Jurkat, Clone E6-1 (cell line): ENCODE data around the gene MACROH2A1.

Source experiments
- DNase-seq: peaks from one replicate; pipeline ENCODE4 v3.0.0-alpha.2; 2011; ENCODE audit warnings: low read depth, low spot score
- H3K4me3 ChIP-seq: 2 replicates; pipeline ENCODE4 v1.5.1; 2011; ENCODE audit warnings: mild to moderate bottlenecking, low read length, control low read depth, moderate library complexity

MACROH2A1 gene

DNA sequence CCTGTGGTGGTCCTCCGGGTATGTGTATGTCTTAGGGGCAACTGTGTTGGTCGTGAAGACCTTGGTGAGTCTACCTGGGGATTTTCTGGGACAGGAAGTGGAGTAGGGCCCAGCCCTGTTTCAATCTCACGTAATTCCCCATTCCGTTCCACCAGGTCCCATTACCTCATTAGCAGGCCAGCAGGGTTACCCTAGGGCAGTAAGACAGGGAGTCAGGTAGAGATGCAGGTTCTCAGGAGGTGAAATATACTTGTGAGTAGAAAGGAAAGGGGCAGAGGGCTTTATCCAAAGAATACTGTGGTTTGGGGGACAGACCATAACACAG lies 56.5 kb downstream of the MACROH2A1 start:
- DNase-seq = no peak
- H3K4me3 ChIP-seq = no peak overlapping the region

DNA sequence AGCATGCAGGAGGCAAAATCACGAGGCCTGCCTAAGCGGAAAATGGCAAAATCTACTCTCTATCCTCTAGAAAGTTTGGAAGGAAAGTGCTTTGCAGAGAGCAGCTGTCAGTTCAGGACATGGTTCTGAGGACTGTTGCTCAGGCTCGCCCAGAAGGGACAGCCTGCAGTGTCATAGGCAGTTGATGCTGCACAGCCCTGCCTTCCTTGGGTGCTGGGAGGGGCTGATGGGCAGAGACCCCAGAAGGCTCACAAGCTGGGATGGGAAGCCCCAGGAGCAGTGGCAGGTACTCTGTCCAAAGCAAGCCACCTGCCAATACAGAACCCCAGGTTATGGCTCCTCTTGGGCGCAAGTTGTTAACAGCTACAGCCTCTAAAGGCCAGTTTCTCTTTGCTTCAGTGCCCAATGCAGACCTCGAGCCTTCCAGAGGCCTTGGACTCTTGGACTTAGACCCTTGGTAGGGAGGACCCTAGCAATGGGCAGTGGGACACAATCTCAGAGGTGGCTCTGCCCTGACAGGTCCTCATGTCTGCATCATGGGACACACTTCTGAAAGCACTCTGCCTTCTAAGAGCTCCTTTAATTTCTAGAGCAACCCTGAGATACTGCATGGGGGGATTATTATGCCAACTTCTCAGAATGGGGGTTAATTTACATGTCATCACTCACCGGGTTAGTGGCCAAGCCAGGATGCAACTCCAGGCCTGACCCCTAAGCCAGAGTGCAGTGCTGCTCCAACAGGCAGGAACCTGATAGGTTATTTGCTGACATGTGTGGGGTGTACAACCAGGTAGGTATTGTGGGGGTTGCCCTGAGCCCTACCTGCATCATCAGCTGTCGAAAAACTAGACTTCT lies 57.1 kb downstream of the MACROH2A1 start:
- no peak overlapping the region for H3K4me3 ChIP-seq

DNA sequence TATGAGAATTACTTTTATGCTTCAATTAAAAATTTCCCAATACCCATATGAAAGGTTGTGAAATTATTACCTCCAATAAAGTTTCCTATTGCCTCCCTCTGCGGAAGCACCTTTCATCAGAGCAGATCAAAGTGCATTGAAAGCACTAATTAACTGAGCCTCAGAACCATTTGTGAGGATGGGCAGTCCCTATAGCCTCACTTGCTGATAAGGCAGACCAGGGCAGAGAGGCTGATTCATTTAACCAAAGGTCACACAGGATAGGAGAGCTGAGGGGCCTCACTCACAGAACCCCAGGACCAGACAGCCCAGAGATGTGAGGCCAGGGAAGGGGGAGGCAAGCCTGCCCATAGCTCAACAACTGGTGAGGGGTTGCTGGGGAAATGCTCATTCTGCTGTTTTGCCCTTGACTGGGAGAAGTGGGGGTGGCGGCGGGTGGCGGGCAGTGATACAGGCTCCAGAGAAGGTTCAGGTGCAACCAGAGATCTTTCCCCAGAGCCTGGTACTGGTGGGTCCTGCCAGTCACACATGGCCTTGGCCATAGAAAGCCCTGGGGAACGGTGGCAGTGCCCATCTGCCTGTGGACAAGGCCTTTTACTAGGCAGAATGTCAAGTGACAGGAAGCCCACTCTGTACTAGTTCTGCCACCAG lies 57.9 kb downstream of the MACROH2A1 start:
- H3K4me3 ChIP-seq = no peak overlapping the region
- DNase-seq = no peak

More for the DNA sequence above, 57.1 kb downstream of the MACROH2A1 start:
- no peak for DNase-seq

DNA sequence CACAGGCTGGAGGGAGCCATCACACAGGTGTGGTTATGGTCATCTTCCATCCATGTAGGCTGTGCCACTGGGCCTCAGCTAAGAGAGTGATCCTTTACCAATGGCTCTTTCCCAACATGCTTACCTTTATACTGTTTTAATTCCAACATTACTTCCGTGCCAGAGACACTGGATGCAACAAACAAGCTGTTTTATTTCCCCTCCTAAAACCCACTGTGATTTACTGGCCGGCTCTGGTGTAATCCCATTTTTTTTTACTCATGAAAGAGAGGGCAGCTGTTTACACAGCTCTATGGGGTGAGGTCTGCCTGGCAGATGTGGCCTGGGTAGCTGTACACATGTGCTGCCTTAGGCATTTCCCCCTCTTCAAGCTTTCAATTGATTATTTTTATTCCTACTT lies 58.5 kb downstream of the MACROH2A1 start:
- H3K4me3 ChIP-seq = no peak overlapping the region
- DNase-seq = no peak

DNA sequence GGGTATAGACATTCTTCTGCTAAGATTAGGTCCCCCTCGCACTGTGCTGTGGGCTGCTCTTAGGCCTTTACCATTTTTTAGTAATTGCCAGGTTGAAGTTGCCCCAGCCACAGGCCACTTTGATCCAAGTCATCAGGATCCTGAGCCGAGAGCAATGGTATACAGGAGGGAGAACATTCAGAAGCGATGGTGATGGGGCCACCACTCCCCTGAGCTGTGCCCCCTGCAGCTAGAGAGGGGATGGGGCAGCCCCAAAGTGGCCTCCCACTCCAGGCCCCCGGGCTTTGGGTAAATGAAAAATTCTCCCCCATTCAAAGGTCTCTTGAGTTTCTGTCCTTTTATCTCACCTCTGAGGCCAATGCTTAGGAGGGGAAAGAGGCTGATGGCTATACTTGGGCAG lies 59.4 kb downstream of the MACROH2A1 start:
- no peak overlapping the region for H3K4me3 ChIP-seq
- no peak for DNase-seq

DNA sequence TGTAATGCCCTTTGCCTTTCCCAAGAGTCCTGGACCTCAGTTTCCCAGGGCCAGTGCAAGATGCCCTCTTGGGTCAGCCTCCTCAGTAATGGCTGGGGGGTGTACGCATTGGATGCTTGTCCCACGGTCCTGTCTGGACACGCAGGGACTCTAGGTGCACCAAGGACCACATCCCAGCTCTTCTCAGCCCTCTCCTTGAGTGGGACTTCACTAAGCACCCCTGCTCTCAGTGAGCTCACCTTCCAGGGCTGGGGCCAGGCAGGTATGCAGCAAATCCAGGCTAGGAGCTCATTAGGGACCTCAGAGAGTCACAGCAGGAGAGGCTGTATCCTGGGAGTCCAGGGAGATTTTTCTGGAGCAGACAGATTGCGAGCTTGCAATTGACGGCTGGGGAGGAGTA lies 59.8 kb downstream of the MACROH2A1 start:
- no peak overlapping the region for H3K4me3 ChIP-seq
- no peak for DNase-seq

DNA sequence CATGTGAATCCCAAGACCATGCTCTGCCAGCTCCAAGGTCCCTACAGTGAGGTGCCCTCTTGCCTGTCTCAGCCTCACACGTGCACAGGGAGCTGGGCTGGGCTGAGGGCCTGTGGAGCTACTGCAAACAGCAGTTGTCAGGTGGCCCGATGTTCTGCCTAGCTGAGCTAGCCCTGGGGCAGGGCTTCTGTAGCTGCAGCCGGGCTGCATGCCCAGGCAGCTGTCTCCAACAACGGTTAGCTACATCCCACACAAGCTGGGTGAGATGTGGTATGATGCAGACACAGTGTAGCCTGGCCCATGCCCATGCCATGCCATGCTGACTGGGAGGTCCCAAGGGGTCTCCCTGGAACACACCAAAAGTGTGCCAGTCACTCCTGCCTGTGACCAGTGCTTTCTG lies 62.0 kb downstream of the MACROH2A1 start:
- no peak overlapping the region for H3K4me3 ChIP-seq
- no peak for DNase-seq

DNA sequence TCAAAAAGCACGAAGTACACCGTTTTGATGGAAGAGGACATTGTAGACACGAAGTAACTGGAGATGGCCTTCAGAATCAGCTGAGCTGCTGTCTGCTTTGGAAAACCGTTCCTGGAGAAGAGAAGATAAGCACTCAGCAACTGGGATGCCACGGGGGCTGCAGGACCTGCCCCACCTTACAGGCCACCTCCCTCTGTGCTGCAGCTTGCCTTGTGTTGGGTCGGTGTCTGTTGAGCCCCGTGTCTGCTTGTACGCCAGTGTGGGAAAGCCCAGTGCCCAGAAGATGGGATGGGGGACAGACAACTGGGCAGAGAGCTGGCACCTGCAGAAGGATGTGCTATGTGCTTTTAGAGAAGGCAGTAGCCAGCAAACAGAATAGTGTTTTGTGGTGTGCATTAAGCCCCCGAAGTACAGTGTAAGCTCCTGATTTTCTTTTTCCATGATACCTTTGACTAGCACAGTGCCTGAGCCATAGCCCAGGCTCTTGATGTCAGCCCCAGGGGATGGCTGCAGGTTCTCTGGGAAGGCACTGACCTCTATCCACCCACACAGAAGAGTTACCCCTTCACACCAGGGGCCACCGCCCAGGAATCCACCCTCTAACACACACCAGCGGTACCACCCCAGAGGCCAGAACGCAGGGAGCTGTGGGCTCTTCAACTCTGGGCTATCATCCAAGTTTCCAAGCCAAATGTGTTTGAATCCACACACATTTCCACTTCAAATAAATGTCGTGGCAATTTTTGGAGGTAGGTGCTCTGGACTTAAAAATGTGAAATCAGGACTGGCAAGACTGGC lies 63.8 kb downstream of the MACROH2A1 start:
- H3K4me3 ChIP-seq = no peak overlapping the region
- no peak for DNase-seq

DNA sequence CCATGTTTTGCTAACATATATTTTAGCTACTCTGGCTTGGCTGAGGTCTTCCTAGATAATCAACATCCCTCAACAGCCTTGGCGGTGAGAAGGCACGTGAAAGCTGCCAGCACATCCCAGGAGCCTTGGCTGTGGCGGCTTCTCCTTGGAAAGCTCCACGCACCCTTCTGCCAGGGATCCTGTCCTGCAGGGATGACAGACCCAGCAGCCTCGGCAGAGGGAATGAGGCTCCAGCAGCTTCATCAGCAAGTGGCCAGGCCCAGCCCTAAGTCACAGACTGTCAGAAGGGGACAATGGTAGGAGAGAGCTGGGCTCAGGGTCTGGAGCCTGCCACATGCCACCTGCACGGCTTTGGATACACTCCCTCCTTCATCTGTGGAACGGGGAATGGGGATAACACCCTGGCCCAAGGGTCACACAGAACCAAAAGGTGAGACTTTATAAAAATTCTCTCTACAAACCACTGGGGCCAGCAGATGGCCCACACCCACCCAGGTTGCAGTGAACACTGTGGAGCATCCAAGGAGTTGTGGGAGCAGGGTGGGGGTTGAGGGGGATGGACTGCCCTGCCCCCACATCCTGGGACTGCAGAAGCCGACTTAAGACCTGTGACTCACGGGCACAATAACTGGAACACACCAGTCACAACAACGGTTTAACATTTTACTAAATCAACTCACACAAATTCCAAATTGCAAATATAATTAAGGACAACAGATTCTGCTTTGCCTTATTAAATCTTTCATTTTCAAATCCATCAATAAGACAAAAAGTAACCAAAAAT lies 65.1 kb downstream of the MACROH2A1 start:
- no peak for DNase-seq
- no peak overlapping the region for H3K4me3 ChIP-seq

DNA sequence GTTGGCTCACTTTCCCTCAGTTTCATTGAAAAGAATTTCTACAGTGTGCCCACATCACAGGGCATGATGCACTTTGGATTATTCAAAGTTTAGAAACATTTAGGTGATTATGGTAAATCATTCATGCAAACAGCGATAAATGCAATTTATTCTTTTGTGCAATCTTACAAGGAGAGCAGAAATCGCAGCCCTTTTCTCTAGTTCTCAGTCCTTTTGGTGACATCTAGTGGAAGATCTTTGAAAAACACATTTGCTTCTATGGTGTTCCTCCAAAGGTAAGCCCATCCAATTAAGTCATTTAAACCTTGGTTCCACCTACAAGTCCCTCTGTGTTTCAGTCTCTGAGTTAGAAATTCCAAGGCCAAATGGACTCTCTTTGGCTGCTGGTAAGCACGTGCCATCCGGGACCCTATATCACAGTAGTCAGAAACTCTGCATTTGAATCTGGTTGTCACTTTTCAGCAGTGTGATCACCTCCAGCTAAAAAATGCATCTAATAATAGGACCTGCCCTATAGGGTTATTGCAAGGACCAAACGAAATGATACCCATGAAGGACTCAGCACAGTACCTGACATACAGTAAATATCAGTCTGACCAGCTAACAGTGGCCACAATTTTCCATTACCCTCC lies 66.4 kb downstream of the MACROH2A1 start:
- peak; percentile 52 for DNase-seq

DNA sequence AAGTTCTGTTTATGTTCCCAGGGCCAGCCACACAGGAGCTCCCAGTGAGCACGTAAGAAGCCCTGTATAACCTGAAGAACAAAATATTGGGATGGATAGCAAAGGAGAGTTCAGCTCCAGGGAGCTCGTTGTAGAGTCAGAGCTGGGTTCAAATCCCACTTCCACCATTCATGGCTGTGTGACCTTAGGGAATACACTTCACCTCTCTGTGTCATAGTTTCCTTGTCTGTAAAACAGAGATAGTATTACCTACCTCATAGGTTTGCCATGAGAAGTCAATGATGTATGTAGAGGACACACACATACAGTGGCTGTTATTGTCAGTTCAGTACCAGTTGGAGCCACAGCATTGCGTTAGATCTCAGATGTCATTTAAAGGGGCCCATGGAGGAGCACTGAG lies 67.4 kb downstream of the MACROH2A1 start:
- no peak for DNase-seq
- no peak overlapping the region for H3K4me3 ChIP-seq

More for the DNA sequence above, 66.4 kb downstream of the MACROH2A1 start:
- H3K4me3 ChIP-seq = no peak overlapping the region

DNA sequence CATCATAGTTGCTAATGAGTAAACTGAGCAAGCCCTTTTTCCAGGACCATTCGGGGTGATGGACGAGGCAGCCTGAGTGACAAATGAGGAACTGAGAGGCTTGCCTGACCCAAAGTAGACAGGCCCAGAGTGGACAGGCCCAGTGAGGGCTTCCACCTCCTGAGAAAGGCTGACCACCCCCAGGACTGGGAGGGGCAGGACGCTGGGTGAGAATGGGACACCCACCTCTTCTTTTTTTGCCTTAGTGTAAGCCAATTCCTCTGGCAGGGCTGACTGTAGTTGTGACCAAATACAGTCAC lies 68.3 kb downstream of the MACROH2A1 start:
- DNase-seq = no peak
- no peak overlapping the region for H3K4me3 ChIP-seq

DNA sequence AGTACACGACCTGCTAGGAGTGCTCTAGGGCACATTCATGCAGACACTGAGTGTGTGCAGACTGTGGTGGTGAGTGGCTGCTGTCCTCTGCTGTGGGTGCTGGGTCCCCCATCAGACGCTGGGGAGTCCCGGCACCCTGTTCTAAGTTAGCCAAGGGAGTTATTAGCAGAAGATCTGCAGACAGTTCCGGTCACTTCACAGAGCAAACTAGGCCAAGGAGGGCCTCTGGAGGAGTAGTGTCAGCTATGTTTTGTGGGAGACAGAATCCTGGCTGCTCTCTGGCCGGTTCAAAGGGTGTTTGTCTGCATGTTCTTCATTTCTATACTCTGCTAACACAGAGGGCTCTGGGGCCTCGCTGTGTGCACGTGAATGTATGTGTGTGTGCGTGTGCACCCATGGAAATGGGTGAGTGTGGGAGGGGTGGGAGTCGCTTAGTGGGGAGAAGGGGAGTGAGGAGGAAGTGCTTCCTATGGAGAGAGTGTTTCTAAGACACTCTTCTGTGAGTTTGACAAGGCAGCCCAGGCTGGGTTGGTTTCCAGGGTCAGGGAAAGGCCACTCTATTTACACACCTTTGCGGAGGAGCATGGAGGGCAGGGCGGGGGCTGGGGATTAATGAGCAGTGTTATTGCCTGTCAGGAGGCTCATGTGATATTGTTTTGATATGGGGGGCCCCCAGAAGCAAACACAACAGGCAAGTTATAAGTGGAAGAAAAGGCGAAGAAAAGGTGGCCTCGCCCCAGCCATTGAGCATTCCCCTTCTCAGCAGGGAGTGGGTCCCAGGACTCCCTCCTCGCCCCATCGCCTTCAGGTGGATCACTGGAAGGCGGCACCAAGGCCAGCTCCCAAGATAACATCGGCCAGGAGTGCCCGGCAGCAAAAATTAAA lies 68.9 kb downstream of the MACROH2A1 start:
- H3K4me3 ChIP-seq = no peak overlapping the region
- no peak for DNase-seq

DNA sequence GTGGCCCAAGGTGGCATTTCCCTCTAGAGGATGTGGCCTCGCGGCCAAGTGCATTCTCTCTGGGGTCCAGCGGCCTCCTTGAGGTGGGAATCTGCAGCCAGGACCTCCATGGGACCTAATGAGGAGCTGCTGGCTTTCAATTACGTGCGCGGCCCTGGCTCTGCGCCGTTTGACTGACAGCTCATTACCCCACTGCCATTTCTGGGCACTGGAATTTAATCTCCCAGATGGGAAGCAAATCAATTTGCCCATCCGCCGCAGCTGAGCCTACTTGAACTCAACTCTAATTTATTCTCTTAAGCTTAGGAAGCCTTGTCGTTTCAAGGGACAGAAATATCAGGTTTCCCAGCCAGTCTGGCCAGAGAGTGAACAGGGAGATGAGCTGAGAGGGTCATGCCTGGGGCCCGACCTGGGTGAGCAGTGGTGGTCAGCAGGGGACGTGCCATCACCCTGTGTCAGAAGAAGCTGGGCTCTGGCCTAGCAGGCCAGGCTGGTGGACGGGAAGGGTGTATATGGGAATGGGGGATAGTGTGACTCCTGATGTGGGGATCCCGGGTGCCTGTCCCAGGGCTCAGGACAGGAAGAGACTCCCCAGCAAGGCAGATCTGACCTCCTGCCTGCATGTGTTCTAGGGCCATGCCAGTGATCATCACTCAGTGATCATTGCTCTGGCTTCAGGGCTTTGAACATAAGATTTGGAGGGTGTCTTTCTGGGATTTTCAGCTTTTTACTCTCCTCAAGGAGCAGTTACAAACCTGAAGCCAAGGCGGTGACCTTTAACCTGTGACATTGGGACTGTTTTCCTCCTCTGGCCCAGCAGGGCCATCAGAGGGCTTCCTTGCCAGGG lies 69.7 kb downstream of the MACROH2A1 start:
- H3K4me3 ChIP-seq = no peak overlapping the region
- no peak for DNase-seq

DNA sequence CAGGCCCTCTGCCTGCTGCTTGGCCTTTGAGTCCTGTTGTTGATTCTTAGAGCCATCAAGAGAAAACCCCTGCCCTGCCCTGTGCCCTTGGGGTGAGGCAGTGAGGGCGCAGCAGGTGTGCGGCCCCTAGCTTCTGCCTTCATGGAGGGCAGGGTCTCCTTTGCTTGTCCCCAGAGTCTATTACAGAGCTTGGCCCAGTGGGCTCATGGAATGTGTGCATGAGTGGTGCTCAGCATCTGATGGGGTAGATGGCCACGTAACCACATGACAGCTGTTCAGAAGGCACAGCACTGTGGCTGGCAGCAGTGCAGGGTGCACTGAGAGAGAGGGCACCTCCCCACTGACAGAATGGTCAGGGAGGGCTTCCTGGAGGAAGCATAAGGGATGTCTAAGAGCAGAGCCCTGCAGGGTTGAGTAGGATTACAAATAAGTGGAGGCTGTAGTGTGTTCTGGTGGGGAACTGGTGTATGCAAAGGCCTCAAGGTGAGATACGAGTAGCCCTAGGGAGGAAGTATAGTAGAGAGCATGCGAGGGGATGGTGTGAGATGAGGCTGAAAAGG lies 70.8 kb downstream of the MACROH2A1 start:
- no peak for DNase-seq
- no peak overlapping the region for H3K4me3 ChIP-seq

DNA sequence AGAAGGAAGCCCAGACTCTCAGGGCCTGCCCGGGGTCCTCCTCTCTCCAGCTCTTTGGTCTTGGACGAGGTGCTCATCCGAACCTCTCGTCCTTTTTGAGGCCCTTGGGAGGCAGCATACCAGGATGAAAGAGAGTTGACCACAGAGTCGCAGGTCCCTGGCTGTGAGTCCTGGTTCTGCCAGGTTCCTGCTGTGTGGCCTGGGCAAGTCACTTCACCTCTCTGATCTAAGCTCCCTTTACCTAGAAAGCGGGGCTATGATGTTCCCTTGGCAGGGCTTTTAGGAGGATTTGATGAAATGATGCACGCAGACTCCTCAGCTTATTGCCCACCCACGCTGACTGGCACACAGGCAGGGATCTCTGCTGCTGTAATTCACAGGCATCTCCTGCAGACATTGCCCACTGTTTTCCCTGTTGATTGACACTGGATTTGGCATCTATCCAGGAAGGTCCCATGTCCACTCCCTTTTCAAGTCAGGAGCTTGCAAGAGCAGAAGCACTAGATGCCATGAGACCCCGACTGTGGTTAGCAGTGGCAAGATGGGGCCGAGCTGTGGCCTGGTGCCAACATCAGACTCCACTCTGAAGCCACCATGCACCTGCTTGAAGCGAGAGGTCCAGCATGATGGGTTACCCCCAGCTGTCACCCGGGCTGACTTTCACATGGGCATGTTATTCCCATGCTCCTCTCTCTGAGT lies 71.5 kb downstream of the MACROH2A1 start:
- no peak for DNase-seq

More for the DNA sequence above, 71.5 kb downstream of the MACROH2A1 start:
- H3K4me3 ChIP-seq = no peak overlapping the region
